Activated CD4-positive, alpha-beta T cell treated with anti-CD3 and anti-CD28 coated beads, Interleukin-2, amount 50 U/mL, for 16 hours (primary cell): ENCODE data around the gene KCNQ5.

Source experiments
- DNase-seq: peaks from one replicate; pipeline ENCODE4 v3.0.0-alpha.2; 2020

The KCNQ5 gene

GRCh38 chr6:72683797-72684196 is 61.9 kb downstream of the KCNQ5 start:
- peak; percentile 14 for DNase-seq

- no peak for DNase-seq
Measured at GRCh38 chr6:72689107-72689954, 67.5 kb downstream of the KCNQ5 start.

GRCh38 chr6:72691249-72691648 is 69.4 kb downstream of the KCNQ5 start:
- DNase-seq, result no peak

GRCh38 chr6:72696055-72696454 is 74.2 kb downstream of the KCNQ5 start:
- no peak for DNase-seq

GRCh38 chr6:72699159-72699558 is 77.3 kb downstream of the KCNQ5 start:
- DNase-seq, result no peak

- DNase-seq, result no peak
Measured at GRCh38 chr6:72702421-72702820, 80.6 kb downstream of the KCNQ5 start.

GRCh38 chr6:72703093-72703492 is 81.2 kb downstream of the KCNQ5 start:
- no peak for DNase-seq

GRCh38 chr6:72704979-72705378 is 83.1 kb downstream of the KCNQ5 start:
- DNase-seq, result no peak

GRCh38 chr6:72709431-72709830 is 87.6 kb downstream of the KCNQ5 start:
- no peak for DNase-seq

GRCh38 chr6:72711731-72712130 is 89.9 kb downstream of the KCNQ5 start:
- no peak for DNase-seq

GRCh38 chr6:72712910-72713309 is 91.0 kb downstream of the KCNQ5 start:
- no peak for DNase-seq

GRCh38 chr6:72715119-72715518 is 93.3 kb downstream of the KCNQ5 start:
- DNase-seq, result no peak

- DNase-seq, result no peak
Measured at GRCh38 chr6:72716916-72717315, 95.1 kb downstream of the KCNQ5 start.

GRCh38 chr6:72720464-72720863 is 98.6 kb downstream of the KCNQ5 start:
- DNase-seq, result no peak

- DNase-seq, result no peak
Measured at GRCh38 chr6:72721346-72721745, 99.5 kb downstream of the KCNQ5 start.

GRCh38 chr6:72724545-72724944 is 102.7 kb downstream of the KCNQ5 start:
- no peak for DNase-seq

- no peak for DNase-seq
Measured at GRCh38 chr6:72728706-72729343, 107.0 kb downstream of the KCNQ5 start.

GRCh38 chr6:72733045-72733444 is 111.2 kb downstream of the KCNQ5 start:
- no peak for DNase-seq

GRCh38 chr6:72738091-72738490 is 116.2 kb downstream of the KCNQ5 start:
- no peak for DNase-seq

- peak; percentile 45 for DNase-seq
Measured at GRCh38 chr6:72739368-72739779, 117.5 kb downstream of the KCNQ5 start.

- peak; percentile 66 for DNase-seq
Measured at GRCh38 chr6:72740135-72740534, 118.3 kb downstream of the KCNQ5 start.

GRCh38 chr6:72741083-72741482 is 119.2 kb downstream of the KCNQ5 start:
- no peak for DNase-seq

- no peak for DNase-seq
Measured at GRCh38 chr6:72742001-72742673, 120.3 kb downstream of the KCNQ5 start.

GRCh38 chr6:72746276-72746675 is 124.4 kb downstream of the KCNQ5 start:
- no peak for DNase-seq
